GM21528 (cell line): ENCODE data around the gene SMAD9.

Experiments used
- ATAC-seq: cut with Tn5 transposase; IDR thresholded peaks from one replicate; pipeline ENCODE4 v1.9.1; 2021; ENCODE audit warnings: mild to moderate bottlenecking, moderate library complexity; ENCODE audit not compliant: unreplicated experiment, low FRiP score

The SMAD9 gene

DNA sequence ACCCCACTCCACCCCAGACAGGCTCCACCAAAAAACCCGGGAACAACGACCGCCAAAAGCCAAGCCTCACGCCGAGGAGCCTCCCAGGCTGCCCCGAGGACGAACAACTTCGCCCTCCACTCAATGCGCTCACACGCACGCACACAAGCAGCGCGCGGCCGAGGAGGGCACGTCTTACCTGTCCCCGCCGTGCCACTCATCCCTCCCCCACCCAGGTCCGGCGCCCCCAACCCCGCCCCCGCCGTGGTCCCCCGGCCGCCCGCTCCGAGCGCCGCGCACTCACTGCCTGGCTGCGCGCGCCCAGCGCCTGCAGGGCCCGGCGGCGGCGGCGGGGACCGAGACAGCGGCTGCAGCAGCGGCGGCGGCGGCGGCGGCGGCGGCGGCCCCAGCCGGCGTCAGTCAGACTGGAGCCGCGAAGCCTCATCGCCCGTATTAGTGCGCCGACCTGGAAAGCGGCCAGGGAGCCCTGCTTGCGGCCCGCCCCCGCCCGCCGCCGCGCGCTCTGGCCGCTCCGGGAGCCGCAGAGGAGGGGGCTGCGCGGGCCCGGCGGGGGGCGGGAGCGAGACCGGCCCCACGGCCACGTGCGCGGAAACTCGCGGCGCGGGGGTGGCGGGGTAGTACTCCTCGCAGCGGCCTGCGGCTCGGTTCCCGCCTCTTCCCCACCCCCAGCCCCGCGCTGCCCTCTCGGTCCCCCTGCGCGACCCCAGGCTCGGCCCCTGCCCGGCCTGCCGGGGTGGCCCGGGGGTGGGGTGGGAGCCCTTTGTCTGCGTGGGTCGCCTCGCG, at the start of gene SMAD9:
Gene SMAD9 (minus strand): TSS at position 406 of the 783 bp plus-strand sequence. CDS start 40,549 bp downstream, outside the sequence.
- peak; percentile 70 for ATAC-seq

- ATAC-seq: no peak
Observed at GRCh38 chr13:36966404-36966803, 46.4 kb upstream of the SMAD9 start.

DNA sequence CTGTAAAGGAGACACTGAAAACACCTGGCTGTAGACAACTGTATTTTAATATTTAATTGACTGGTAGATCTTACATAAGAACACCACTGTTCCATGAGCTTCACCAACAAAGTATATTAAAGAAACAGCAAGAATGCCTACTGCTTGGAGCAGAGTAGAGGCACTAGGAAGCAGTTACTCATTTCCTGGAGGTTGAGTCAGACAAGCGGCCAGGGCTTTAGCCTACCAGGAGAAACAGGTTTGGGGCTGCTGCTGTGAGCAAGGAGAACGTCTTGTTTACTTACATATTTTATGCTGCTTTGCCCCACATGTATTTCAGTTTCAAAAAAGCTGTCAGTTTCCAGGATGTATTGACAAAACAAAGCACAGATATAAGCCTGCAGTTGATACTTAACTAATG, 45.7 kb upstream of the SMAD9 start:
- ATAC-seq: no peak

- no peak for ATAC-seq
Observed at GRCh38 chr13:36959456-36960116, 39.5 kb upstream of the SMAD9 start.

- no peak for ATAC-seq
Observed at GRCh38 chr13:36954542-36954941, 34.5 kb upstream of the SMAD9 start.

DNA sequence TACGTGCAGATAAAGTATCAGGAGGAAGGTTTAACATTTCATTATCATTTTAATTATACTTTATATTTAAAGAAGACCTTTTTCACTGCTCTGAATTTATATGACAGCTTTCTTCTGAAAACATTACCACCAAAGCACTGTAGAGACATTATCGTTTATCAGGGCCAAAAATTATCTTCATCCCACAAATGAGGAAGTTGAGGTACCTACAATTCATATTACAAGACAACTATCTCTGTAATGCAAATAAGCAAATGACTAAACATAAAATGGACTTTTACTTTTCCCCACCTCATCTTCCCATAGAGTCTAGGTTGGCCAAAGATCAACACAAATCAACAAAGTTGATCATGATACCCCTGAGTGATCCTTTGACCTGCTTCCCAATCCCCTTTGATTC, 30.9 kb upstream of the SMAD9 start:
- no peak for ATAC-seq

- ATAC-seq: no peak
Observed at GRCh38 chr13:36950330-36950729, 30.3 kb upstream of the SMAD9 start.

- no peak for ATAC-seq
Observed at GRCh38 chr13:36945078-36945477, 25.0 kb upstream of the SMAD9 start.

- no peak for ATAC-seq
Observed at GRCh38 chr13:36925603-36926002, 5.6 kb upstream of the SMAD9 start.

DNA sequence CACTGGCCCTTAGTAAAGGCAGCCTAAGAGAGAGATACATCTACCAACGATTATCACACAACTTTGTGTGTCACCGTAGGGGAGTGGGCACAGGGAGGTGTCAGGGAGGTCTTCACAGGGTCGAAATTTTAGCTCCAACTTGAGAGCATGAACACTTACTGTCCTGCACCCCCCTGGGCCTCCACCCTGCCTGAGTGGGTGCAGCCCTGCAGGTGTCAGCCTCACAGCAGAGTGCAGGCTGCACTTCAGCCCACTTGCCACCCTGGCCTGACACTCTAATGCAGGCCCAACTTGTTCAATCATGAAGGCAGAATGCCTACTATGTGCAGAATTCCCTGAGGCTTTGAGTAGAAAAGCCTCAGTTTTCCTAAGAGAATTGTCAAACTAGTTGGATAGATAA, 4.0 kb upstream of the SMAD9 start:
- no peak for ATAC-seq

- no peak for ATAC-seq
Observed at GRCh38 chr13:36921631-36922301, 1.7 kb upstream of the SMAD9 start.

GRCh38 chr13:36920616-36921185, 663 bp upstream of the SMAD9 start:
- no peak for ATAC-seq

- peak; percentile 4 for ATAC-seq
Observed at GRCh38 chr13:36919171-36919832, 736 bp downstream of the SMAD9 start.

- ATAC-seq: no peak
Observed at GRCh38 chr13:36918246-36919131, 1.5 kb downstream of the SMAD9 start.

DNA sequence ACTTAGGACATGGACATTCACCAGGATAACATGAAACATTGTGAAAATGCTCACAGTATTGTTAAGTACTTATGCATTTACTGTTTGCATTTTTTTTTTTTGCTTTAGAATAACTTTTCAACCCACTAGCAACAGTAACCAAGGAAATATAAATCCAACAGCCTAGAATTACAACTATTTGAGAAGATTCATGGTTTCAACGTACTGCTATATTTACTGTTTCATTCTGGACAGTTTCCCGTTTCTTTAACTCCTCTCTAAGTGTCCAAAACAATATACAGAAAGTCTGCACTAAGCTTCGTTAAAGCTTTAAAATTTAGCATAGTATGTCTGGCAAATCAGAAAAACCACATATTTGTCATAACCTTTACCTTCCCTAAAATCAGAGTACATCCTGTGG, 2.7 kb downstream of the SMAD9 start:
- ATAC-seq: no peak

- no peak for ATAC-seq
Observed at GRCh38 chr13:36915896-36916640, 4.0 kb downstream of the SMAD9 start.

DNA sequence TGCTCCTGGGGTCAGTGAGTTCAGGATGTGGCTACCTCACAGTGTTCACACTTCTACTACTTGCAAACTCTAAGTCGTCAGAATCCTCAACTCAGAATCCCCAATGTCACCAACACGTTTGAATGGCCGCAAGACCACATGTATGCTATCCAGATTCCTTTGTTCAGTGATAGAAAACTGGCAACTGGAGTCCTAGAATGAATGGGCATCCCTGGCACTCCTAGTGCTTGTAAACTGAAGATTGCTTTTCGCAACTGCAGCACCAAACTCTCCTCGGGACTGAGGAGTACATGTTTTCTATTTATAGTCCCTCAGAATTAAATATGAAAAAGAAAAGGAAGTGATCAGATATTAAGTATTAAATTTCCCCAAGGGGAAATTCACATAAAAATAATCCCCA, 4.9 kb downstream of the SMAD9 start:
- ATAC-seq: no peak

DNA sequence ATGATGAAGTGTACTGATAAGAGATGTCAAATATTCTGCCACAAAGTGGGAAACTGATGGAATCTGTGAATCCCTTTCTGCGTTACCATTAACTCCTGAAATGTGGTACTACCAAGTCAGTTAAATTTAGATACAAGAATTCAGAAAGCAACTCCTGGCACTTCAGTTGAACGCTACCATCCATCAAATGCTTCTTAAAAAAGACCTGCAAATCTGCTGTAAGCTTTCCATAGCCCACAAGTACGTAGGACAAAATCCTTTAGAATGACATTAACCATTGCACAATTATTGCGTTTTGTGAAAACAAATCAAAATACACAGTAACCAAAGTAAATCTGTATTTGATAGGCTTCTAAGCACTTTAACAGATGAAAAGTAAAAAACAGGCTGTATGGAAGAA, 5.4 kb downstream of the SMAD9 start:
- ATAC-seq: no peak

GRCh38 chr13:36913463-36913862, 6.6 kb downstream of the SMAD9 start:
- no peak for ATAC-seq
